ENCODE data around the gene WDR62.
"Not testable (repeated sequence)": the region's sequence is repeated elsewhere in the genome, so short reads cannot be mapped to it uniquely, and the experiment has no call there.

Gene WDR62

GRCh38 chr19:36040495-36040894, 14.2 kb upstream of the WDR62 start:
- DNase-seq = no peak

- not testable (repeated sequence) for DNase-seq
Observed at GRCh38 chr19:36041092-36041491, 13.6 kb upstream of the WDR62 start.

GRCh38 chr19:36041831-36042230, 12.9 kb upstream of the WDR62 start:
- DNase-seq = no peak

GRCh38 chr19:36043952-36044351, 10.7 kb upstream of the WDR62 start:
- no peak for DNase-seq

- no peak for DNase-seq
Observed at GRCh38 chr19:36046443-36047050, 8.2 kb upstream of the WDR62 start.

GRCh38 chr19:36047835-36048234, 6.9 kb upstream of the WDR62 start:
- no peak for DNase-seq

- DNase-seq = no peak
Observed at GRCh38 chr19:36049080-36049698, 5.5 kb upstream of the WDR62 start.

- DNase-seq = no peak
Observed at GRCh38 chr19:36051236-36051635, 3.5 kb upstream of the WDR62 start.

GRCh38 chr19:36051637-36052036, 3.1 kb upstream of the WDR62 start:
- DNase-seq = no peak

GRCh38 chr19:36054119-36054732, 471 bp upstream of the WDR62 start, which contains the start of gene THAP8:
THAP8 (minus strand) TSS chr19:36054285; CDS start chr19:36054217, 68 bp downstream.
- peak; percentile 100 for DNase-seq

GRCh38 chr19:36058481-36059179, 3.9 kb downstream of the WDR62 start:
- no peak for DNase-seq

- no peak for DNase-seq
Observed at GRCh38 chr19:36059180-36059910, 4.6 kb downstream of the WDR62 start.

- no peak for DNase-seq
Observed at GRCh38 chr19:36060430-36060829, 5.7 kb downstream of the WDR62 start.

- DNase-seq = no peak
Observed at GRCh38 chr19:36061367-36061766, 6.7 kb downstream of the WDR62 start.

GRCh38 chr19:36064826-36065225, 10.1 kb downstream of the WDR62 start:
- no peak for DNase-seq

GRCh38 chr19:36067681-36068080, 13.0 kb downstream of the WDR62 start:
- no peak for DNase-seq

GRCh38 chr19:36068810-36069499, 14.3 kb downstream of the WDR62 start:
- not testable (repeated sequence) for DNase-seq

- DNase-seq = no peak
Observed at GRCh38 chr19:36072081-36072480, 17.4 kb downstream of the WDR62 start.

- DNase-seq = no peak
Observed at GRCh38 chr19:36073121-36073876, 18.6 kb downstream of the WDR62 start.

GRCh38 chr19:36079389-36079945, 24.8 kb downstream of the WDR62 start:
- DNase-seq = no peak

GRCh38 chr19:36081385-36081784, 26.7 kb downstream of the WDR62 start:
- DNase-seq = no peak

All from retina (tissue), 1 donor.